A172 (cell line): ENCODE measurements around the gene PRG3. TPM values are rescaled to one million over a fixed set of nuclear protein-coding genes. Genes with fewer than 3 reads are reported as not detected.
A peak's percentile ranks its signal among the peaks of the same experiment; 100 is the strongest.
"Not testable (repeated sequence)": the region's sequence is repeated elsewhere in the genome, so short reads cannot be mapped to it uniquely, and the experiment has no call there.

Experiments
- DNase-seq: peaks from one replicate; pipeline ENCODE4 v3.0.0-alpha.2; 2015; ENCODE audit warnings: low spot score
- total RNA-seq: library from RNA; depleted of rRNA; stranded (reverse); fragments of >200 nt; shearing (Covaris generic); gene quantifications from 2 replicates; pipeline ENCODE4 v1.2.3, GENCODE V29; 2014

PRG3 gene
- total RNA-seq, 1 experiment from 2014 or later: not detected

DNA sequence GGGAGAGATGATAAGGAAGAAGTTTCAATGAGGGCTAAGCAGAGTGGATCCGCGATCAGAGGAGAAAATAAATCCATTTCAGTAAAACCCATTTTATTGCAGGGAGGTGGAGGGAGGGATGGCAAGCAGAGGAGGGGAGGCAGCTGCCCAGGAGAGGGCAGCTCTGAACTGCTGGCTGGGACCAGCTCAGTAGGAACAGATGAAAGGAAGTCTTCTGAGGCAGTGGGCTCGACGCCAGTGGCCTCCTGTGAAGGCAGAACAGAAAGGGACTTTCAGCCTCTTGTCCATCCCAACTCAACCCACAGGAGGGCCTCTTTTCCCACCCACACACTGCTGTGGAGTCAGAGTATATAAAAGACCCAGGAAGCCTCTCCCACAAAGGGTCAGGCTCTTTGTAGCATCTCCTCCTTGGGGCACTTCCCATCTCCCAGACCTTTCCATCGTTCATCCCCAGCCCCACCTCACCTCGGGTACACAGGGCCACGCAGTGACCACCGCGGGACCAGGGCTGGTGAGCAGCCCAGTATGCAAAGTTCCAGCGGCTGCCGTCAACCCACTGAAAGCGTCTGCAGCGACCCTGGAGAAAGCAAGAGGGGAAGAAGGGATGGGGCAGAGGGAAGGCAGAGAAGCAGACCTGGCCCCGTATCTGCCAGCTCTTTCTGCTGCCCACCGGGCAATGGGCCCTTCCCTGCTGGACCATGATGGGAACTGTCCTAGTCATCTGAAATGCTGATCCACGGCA, 6.5 kb upstream of the PRG3 start:
- DNase-seq: no peak

DNA sequence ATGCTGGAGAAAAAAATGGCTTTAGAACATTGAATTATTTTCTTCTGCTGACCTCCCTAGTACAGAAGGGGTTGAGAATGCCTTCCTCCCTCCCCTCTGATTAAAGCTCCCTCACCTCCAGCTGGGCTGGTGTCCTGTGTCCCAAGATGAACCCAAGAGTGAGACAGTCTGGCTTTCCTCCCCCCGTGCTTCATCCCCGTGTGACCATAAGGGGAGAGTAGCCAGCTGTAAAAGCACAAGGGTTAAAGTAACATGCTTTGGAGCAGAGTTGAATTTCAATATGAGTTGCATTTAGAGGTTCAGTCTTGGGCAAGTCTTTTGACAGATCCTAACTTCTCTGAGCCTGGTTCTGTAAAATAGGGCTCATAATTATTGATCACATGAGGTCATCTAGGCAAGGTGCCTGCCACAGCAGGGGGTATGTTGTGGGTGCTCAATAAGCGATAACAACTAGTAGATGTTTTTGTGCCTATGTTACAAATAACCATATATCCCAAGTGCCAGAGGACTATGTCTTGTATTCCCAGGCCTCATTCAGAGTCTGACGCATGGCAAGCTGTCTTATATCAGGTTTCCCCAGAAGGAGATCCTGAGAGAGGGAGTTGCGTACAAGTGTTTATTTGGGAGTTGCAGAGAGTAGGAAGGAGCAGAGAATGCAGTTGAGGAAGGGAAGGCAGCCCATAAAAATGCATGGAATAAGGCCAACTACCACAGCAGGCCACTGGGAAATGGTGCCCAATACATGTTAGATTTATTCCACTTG, 5.4 kb upstream of the PRG3 start:
- no peak for DNase-seq

DNA sequence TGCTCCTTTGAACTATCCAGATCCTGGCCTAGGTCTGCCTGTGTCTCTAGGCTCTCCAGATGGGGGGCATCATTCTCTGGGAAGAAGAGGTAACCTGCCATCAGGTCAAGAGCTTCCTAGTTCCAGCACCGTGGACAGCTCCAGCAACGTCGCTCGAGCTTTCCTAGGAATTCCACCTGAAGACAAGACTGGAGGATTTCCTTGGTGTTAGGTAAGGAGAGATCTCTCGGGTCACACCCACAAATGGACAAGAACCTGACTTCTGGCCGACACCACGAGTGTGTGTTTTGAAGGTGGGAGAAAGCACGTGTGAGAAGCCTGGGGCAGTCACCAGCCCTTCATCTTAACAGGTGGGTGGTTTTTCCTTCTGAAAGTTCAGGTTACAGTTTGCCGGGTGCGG, 1.2 kb downstream of the PRG3 start:
- peak; percentile 19 for DNase-seq

DNA sequence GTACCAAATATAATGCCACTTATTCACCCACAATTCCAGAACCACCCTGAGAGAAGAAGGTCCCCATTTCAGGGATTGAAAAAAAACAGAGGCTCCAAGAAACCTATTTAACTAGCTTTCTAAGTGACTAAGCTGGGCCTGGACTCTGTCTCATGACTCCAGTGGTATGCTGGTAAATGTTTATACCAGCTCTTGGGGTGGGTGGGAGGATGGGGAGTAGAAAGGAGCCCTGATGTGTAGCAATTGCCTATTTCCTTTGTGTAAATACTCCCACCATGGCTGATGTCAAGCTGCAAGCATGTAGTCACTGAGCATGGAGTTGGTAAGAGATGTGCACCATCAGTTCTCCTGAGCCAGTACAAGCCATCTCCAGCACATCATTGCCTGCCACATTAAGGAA, 2.8 kb downstream of the PRG3 start:
- DNase-seq: no peak

DNA sequence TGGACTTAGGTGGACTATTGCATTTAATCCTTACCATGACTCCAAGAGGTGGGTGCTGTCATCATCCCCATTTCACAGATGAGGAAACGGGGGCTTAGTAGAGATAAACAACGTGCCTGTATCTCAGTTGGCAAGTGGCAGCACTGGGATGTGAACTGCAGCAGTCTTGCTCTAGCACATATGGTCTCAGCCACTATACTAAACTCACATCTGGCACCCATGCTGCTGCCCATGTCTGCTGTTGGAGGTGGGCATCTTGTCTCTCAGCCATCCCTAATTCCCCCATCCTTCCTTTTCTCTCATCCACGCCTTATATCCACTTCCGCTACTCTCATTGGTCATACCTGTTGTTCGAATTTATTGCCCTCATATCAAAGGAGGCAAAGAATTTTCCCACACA, 3.8 kb downstream of the PRG3 start:
- no peak for DNase-seq

DNA sequence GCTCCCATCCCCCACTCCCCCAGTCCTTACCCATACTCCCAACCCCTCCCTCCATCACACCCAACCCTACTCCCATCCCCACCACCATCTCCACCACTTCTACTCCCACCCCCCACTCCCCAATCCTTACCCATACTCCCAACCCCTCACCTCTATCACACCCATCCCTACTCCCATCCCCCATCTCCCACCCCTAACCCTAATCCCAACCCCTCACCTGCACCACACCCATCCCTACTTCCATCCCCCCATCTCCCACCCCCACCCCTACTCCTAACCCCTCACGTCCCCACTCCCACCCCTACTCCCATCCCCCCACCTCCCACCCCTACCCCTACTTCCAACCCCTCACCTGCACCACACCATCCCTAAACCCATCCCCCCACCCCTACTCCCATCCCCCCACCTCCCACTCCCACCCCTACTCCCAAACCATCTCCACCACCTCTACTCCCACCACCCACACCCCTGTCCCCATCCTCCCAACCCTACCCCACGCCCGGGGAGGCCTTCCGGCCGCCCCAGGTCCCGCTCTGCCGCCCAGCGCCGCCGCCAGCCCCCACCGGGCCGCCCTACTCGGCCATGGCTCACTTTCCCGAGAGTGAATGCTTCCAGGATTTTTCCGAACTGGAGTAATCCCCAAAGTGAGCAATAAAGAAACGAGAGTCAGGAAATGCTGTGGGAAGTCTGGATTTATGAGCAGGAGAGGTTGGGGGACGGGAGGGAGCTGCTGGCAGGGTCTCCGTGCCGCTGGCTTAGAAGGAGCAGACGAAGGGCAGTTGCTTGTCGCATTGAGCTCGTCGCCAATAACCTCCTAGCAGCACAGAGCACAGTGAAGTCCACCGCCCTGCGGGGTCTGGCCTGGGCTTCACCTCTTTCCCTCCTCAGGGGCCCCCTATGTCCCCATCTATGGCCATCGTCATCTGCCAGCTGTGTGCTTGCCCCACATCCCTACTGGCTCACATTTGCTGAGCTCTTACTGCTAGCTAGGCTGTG, 4.6 kb downstream of the PRG3 start:
- no peak for DNase-seq

DNA sequence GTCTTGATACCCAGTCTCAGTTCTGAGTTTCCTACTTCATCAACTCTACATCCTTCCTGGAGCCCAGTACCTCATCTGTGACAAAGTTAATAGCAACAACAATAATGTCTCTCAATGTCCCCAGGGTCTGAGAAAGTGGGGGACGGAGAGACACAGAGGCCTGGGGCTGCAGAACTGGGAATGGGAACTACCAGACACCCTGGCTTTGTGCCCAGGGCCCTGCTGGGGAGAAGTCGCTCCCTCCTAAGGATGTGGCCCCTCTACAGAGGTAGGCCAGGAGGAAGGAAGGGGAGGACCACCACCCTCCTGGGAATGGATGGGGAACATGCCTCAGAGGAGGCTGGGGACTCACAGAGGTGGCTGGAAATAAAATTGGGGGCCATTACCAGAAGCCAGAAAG, 5.5 kb downstream of the PRG3 start:
- no peak for DNase-seq

DNA sequence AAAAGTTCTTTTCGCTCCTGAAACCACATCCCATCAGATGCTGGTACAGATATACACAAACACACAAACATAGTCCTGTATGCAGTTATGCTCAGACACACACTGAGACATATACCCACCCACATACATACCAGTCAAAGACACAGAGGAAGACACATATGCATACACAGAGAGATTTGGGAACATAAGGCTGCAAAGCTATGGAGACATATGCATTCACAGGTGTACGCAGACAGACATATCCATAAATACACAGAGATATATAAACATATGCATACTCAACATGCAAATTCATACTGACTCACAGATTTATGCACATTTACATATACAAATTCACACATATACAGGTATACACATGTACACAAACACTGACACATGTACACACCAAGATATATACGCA, 6.0 kb downstream of the PRG3 start:
- no peak for DNase-seq

DNA sequence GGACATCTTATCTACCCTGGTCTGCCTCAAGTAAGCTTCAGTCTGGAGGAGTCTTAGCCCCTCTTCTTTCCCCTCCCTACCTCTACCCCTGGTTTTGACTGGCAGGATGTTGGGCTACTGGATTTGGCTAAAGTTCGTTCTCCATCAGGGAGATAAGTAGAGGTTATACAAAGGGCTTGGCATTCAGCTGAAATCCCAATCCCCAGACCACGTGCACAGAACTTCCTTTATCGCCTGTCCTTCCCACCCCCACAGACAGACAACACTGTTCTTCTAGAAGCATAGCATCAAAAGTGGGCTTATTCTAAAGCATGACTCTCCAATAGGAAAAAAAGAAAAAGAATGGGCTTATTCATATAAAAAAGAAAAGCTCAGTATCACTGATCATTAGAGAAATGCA, 7.8 kb downstream of the PRG3 start:
- no peak for DNase-seq

DNA sequence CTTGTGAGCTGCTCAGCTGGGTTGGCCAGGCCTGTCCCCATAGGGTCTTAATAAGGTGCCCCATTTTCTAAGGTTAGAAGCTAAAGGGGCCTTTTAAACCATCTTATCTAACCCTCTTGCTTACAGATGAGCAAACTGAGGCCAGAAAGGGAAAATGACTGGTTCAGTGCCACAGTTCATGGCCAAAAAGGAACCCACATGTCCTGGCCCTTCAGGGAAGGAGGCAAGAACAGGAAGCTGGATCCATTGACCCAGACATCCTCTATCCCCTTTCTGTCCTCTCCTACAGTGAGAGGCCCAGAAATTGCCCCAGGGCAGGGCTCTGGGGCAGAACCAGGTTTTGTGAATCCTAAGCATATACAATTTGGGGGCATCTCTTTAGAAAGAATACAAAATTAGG, 10.0 kb downstream of the PRG3 start:
- no peak for DNase-seq

DNA sequence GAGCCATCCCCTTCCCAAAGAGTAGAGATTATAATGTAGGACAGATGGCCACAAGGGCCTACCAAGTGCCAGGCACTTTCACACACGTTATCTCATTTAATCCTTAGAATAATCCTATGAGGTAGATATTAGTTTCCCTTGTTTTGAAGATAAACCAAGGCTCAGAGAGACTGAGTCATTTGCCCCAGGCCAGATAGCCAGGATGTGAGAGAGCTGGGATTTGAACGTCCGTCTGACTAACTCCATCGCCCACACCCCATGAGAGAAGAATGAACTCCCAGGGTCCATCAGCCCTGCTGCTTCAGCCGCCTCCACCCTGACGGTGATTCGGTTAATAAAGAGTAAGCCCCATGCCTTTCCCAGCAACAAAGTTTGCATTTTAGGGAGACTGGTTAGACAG, 10.7 kb downstream of the PRG3 start:
- DNase-seq: no peak

DNA sequence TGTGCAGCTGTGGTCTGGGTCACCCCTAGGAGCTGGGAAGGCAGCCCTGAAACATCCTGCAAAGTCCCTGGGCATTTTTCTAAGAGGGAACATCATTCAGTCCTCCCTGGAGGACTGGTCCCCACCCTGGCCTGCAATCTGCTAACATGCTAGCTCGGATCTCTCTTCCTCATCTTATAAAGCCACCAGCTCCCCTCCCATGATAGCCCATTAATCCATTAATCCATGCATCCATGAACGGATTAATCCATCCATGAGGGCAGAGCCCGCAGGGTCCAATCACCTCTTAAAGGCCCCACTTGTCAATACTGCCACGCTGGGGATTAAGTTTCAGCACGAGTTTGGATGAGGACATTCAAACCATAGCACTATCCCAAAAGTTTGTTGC, 12.1 kb downstream of the PRG3 start:
- no peak for DNase-seq

DNA sequence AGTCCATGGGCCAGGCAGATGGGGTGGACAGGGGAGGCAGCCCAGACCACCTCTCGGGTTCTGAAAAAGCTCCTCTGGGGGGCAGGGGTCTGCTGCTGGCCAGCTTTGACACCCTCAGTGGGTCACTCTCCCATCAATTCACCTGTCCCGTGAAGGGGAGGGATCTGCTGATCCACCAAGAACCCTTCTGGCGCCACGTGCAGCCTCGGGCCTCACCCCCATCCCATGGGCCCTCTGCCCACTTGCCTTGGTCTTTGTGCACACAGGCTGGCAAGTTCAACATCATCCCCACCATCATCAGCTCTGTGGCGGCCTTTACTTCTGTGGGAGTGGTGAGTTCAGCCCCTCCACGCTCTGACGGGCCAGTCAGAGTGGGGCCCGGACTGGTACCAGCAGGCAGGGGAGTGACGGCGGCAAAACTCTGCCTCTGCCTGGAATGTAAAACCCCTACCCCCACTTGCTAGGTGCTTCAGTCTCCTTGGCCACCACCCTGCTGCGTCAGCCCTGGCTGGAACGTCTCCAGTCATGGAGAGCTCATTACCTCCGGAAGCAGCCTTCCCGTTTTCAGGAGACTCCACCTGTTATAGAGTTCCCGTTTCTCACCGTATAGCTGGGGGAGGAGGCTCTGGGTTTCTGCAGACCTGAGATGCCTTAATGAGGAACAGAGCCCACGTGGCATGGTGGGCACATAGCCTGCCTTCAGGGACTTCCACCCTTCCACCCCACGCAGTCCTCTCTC, 12.7 kb downstream of the PRG3 start:
- DNase-seq: no peak

DNA sequence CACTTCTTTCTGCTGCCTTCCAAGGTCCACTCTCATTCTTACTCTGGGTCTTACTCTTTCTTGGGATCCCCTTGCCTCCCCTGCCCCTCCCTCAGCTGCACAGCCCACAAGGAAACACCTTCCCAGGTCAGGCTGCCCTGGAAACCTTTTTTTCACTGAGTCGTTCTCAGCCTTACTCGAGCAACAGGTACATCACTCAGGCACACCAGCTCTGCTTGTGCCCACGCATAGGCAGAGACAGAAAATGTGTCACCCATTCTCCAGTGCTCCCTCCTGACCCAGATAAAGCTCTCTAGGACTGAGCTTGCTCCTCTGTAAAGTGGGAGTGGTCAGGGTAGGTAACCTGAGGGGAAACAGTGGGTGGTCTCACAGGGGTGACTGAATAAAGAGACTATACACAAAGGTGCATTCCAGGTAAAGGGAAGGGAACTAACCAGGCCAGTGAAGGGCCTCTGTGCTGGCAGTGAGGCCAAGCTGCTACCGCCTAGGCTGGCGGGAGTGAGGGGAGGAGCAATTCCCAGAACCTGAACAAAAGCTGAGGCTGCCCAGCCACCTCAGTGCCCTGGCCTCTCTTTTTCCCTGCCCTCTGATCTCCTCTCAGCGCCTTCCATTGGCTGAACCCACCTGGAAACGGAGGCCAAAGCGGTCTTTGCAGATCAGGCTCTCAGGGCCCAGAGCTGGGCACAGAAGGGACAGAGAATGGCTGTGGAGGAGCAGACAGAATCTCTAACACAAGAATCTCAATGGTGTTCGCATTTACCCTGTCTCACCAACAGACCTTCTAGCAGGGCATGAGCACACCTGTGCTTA, 15.9 kb downstream of the PRG3 start:
- no peak for DNase-seq

DNA sequence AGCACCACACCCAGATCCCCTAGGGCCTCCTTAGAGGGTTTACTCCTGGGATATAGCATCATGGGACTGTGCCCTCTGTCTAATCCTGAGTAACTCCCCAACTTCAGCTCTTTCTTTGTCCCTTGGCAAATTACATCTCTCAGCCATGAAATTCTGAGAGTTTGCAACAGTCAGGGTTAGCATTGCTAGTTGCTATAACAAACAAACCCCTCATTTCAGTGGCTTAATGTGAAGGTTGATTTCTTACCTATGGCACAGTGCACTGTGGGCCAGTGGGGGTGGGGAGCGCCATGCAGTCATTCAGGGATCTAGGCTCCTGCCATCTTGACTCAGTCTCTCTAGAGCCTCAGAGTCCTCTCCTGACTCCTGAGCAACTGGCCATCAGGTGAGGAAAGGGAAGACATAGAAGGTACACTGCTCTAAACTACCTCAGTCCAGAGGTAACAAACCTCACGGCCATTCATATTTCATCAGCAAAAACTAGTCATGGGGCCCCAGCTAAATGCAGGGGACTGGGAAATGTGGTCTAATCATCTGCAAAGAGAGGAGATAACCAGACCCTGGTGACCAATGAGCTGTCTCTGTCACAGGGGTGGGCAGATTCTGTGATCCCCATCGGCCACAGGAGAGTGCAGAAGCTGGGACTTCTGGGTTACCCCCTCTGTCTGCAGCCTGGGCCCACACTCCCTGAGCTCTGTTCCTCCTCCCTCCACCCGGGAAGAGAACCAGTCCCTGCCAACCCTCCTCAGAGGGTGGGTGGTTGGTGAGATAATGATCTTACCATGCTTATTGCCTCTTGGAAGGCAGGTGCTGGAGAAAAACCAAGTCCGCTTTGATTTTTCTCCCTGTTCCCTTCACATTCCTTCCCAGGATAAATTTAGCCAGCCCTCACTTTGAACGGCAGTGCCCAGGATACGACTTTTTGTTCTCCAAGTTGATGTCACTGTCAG, 17.5 kb downstream of the PRG3 start:
- no peak for DNase-seq

DNA sequence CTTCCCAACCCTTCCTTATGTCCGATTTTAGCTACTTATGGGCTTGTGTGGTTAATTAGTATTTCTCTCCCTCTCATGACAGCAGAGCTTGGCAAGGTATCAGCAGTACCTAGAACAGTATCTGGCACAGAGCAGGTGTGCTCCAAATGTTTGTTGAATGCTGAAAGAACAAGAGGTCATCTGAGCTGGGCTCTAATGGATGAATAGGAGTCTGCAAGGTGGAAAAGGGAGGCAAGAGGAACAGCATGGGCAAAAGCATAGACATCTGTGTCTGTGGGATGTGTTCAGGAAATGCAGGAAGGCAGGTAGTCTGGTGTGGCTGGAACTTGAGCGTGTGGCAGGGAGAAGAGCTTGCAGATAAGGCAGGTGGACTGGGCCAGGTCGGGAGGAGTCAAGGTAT, 19.0 kb downstream of the PRG3 start:
- DNase-seq: no peak

DNA sequence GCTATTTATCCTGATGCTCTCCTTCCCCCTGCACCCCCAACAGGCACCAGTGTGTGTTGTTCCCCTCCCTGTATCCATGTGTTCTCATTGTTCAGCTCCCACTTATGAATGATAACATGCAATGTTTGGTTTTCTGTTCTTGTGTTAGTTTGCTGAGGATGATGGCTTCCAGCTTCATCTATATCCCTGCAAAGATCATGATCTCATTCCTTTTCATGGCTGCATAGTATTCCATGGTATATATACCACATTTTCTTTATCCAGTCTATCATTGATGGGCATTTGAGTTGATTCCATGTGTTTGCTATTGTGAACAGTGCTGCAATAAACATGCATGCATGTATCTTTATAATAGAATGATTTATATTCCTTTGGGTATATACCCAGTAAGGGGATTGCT, 19.5 kb downstream of the PRG3 start:
- not testable (repeated sequence) for DNase-seq

DNA sequence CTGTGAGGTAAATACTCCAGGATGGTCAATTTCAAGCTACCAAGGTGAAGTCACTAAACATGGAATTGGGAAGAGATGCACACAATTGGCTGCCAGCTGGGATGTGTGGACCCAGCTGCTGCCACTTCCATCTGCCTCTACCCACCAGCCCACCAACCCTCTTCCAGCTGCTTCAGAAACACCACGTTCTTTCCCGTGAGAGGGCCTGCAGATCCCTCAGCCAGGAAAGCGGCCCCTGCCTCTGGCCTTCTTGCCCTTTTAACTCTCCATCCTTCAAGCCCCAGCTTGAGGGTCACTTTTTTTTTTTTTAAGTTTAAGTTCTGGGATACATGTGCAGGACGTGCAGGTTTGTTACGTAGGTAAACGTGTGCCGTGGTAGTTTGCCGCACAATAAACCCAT, 20.0 kb downstream of the PRG3 start:
- DNase-seq: no peak

DNA sequence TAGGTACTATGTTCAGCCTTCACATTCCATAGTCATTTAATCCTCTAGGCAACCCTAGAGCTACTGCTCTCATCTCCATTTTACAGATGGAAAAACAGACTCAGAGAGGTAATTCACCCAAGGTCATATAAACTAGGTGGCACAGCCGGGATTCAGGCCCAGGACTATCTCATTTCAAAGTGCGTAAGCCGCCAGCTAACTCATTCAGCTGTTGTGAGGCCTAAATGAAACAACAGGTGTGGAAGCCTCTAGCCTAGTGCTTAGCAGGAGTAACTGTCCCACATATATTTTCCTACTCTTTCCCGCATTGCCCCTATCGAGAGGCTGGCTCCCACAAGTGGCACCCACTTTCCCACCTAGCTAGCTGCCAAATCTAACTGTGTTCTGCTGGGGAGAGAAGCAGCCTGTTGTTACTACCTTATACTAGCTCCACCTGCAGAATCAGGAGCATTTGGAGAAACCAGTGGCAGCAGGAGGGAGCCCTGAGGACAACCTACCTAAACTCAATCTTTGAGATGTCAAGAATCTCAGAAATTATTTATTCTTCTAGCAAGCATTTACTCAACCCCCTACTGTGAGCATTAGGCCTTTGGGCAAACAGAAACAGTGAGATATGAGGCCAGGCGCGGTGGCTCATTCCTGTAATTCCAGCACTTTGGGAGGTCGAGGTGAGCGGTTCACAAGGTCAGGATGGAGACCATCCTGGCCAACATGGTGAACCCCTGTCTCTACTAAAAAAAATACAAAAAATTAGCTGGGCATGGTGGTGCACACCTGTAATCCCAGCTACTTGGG, 20.9 kb downstream of the PRG3 start:
- no peak for DNase-seq
